Spleen (tissue), 11 donors: ENCODE measurements around the gene LRRC4B. TPM values are rescaled to one million over a fixed set of nuclear protein-coding genes. Genes with fewer than 3 reads are reported as not detected.
A peak's percentile ranks its signal among the peaks of the same experiment; 100 is the strongest.

Source experiments
- DNase-seq: peaks from one replicate; pipeline ENCODE4 v3.0.0-alpha.2; 2020
- H3K27ac ChIP-seq, 8 donors: fragments of 200-600 bp; sonication (generic) in 7 of 8; 1 replicate in 4 of 8; 2 replicates in 4 of 8; pipeline versions ENCODE4 v1.5.0 to v1.8.0; 2016 to 2021; ENCODE audit warnings: inconsistent platforms in 4 of 8, mild to moderate bottlenecking in 4 of 8, moderate library complexity in 1 of 8
- H3K27me3 ChIP-seq, 7 donors: fragments of 200-600 bp; sonication (generic) in 6 of 7; replicated peaks in 1 of 7; 1 replicate in 4 of 7; 2 replicates in 3 of 7; pipeline versions ENCODE4 v1.5.0 to v1.8.0; 2016 to 2021; ENCODE audit warnings: inconsistent platforms in 3 of 7, mild to moderate bottlenecking in 1 of 7
- H3K36me3 ChIP-seq, 6 donors: fragments of 200-600 bp; sonication (generic) in 5 of 6; 1 replicate in 4 of 6; 2 replicates in 2 of 6; pipeline versions ENCODE4 v1.5.0 to v1.8.0; 2016 to 2021; ENCODE audit warnings: inconsistent platforms in 2 of 6
- H3K4me1 ChIP-seq, 6 donors: fragments of 200-600 bp; sonication (generic) in 5 of 6; 1 replicate in 3 of 6; 2 replicates in 3 of 6; pipeline versions ENCODE4 v1.5.0 to v1.8.0; 2016 to 2021; ENCODE audit warnings: inconsistent platforms in 3 of 6
- H3K4me3 ChIP-seq, 8 donors: fragments of 200-600 bp; sonication (generic) in 7 of 8; 1 replicate in 4 of 8; 2 replicates in 4 of 8; pipeline versions ENCODE4 v1.5.0 to v1.8.0; 2016 to 2021; ENCODE audit warnings: inconsistent platforms in 4 of 8, mild to moderate bottlenecking in 4 of 8, moderate library complexity in 2 of 8
- H3K9me3 ChIP-seq, 8 donors: fragments of 200-600 bp; sonication (generic) in 7 of 8; 1 replicate in 4 of 8; 2 replicates in 4 of 8; pipeline versions ENCODE4 v1.5.0 to v1.8.0; 2016 to 2021; ENCODE audit warnings: inconsistent platforms in 4 of 8
- POLR2A ChIP-seq, 3 donors: fragments of 450-650 bp; IDR thresholded peaks; one replicate each; pipeline ENCODE4 v1.5.1; 2017; ENCODE audit warnings: antibody characterized with exemption in 3 of 3, mild to moderate bottlenecking in 1 of 3
- POLR2AphosphoS5 ChIP-seq, 3 donors: sonication (generic); formaldehyde crosslinking; IDR thresholded peaks; one replicate each; pipeline ENCODE4 v1.5.1; 2017; ENCODE audit warnings: antibody characterized with exemption in 3 of 3
- WGBS, 5 donors: extraction: QIAGEN DNeasy Blood & Tissue Kit in 3 of 5; methylation state at CpG; one replicate each; pipeline versions ENCODE4 v1.1.5 to v1.1.7; 2013 to 2018; 5-methylcytosine and 5-hydroxymethylcytosine counted together
- intact Hi-C: fragments of 100-400 bp; cut with DNase I; formaldehyde crosslinking; loops from one replicate; pipeline ENCODE4 v1.15.0; 2023; ENCODE audit warnings: low total_unique reads
- polyA plus RNA-seq, 3 donors: library from polyadenylated mRNA; stranded (reverse); fragments of 200-250 nt; gene quantifications; one replicate each; pipeline ENCODE4 v1.2.1, GENCODE V29; 2013
- total RNA-seq, 7 donors: library from RNA; depleted of rRNA in 3 of 7; stranded (reverse); fragments of >200 nt in 3 of 7; fragmentation: NEBNext Ultra II Directional in 4 of 7; extraction: Animal tissue kit (Norgen Biotek cat#: 25700) in 4 of 7; gene quantifications; one replicate each; pipeline versions ENCODE4 v1.1.0 to v1.2.1, GENCODE V29; 2016 to 2021
- TF ChIP-seq, protein P1 (sequence below), 11 experiments: fragments of 200-600 bp in 7 of 11; fragments of 450-650 bp in 4 of 11; sonication (generic) in 4 of 11; IDR thresholded peaks in 8 of 11; conservative IDR thresholded peaks in 3 of 11; 1 replicate in 7 of 11; 2 replicates in 4 of 11; pipeline versions ENCODE4 v1.4.0 to v1.8.0; 2016 to 2021; ENCODE audit warnings: antibody characterized with exemption in 11 of 11, inconsistent platforms in 4 of 11, mild to moderate bottlenecking in 1 of 11
- donor health status: healthy with polysubstance abuse.
- donor health status: DM: no; HTN: no; CAD: no; lungs with moderate emphysema.
- donor health status: DM: no; HTN: no; CAD: no.
- donor health status: Bipolar disorder and iron deficiency.
- donor health status: healthy.
- donor health status: DM: no; HTN: no; CAD: no.
- donor health status: DM: yes; HTN: yes; CAD: no.

Gene LRRC4B
- total and polyA plus RNA-seq, 10 donors: 0.20 to 2.3 (median 0.97) TPM

DNA sequence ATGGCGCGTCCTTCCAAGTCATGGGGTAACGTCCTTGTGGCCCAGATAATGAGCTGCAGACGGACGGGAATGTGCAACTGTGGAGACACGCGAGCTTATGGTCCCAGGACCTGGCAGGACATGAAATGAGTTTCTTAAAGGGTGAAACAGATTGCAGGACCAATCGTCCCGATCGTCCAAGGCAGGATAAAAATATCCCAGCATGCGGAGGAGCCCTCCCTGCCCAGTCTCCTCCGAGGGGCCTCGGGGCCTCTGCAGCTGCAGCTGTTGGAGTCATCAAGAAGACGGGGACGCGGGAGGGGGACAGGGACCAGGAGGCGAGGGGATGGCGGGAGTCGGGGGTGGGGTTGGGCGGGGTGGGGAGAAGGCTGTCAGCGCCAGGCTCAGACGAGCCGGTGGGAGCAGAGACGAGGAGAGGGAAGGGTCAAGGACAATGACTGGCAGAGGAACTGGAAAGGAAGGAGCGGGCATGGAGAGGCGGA is 77.2 kb downstream of the LRRC4B start:
- DNase-seq: peak; percentile 54
- Histone ChIP-seq H3K27me3 (peaks cover 0 to 19% (median 0%) of the 10 kb centered on the region in 7 donors), H3K9me3 (no peaks in the 10 kb centered on the region), H3K4me3 (no peak overlapping the region), H3K36me3 (peaks cover 0 to 11% (median 2%) of the 10 kb centered on the region in 6 donors), H3K27ac (no peak overlapping the region), H3K4me1 (peaks cover 0 to 29% (median 11%) of the 10 kb centered on the region in 6 donors)
- TF ChIP-seq POLR2A (IDR thresholded peaks at IDR 0.05): no peak
- no peak for TF ChIP-seq POLR2AphosphoS5 (IDR thresholded peaks at IDR 0.05)
- TF ChIP-seq, protein P1, sequence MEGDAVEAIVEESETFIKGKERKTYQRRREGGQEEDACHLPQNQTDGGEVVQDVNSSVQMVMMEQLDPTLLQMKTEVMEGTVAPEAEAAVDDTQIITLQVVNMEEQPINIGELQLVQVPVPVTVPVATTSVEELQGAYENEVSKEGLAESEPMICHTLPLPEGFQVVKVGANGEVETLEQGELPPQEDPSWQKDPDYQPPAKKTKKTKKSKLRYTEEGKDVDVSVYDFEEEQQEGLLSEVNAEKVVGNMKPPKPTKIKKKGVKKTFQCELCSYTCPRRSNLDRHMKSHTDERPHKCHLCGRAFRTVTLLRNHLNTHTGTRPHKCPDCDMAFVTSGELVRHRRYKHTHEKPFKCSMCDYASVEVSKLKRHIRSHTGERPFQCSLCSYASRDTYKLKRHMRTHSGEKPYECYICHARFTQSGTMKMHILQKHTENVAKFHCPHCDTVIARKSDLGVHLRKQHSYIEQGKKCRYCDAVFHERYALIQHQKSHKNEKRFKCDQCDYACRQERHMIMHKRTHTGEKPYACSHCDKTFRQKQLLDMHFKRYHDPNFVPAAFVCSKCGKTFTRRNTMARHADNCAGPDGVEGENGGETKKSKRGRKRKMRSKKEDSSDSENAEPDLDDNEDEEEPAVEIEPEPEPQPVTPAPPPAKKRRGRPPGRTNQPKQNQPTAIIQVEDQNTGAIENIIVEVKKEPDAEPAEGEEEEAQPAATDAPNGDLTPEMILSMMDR (IDR thresholded peaks at IDR 0.05 in 8 of 11, conservative IDR thresholded peaks at IDR 0.05 in 3 of 11): no peak
- 48 to 65% (median 52%) methylated on average over 26 of the region's 26 CpGs for WGBS, 5 donors
- intact Hi-C loops: no loop called here

DNA sequence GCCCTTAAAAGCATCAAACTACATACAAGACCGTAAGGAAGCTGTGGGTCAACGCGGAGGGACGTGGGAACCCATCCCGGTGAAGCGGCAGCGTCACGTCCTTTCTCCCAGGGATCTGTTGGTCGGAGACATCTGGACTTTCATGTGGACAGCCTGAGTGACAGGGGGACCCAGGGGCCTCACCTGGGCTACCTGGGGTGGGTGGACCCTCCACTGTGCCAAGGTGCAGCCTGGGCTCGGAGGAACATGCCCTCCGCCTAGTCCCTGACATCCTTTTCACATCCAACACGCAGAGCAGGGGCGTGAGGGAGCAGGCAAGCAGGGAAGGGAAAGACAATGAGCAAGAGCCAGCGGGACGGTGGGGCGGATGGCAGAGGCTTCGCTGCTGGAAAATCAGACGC is 77.8 kb downstream of the LRRC4B start:
- peaks cover 0 to 19% (median 0%) of the 10 kb centered on the region in 7 donors for H3K27me3 ChIP-seq
- peak; percentile 42 for DNase-seq
- H3K9me3 ChIP-seq: no peaks in the 10 kb centered on the region
- no peak overlapping the region for H3K27ac ChIP-seq
- peaks cover 0 to 29% (median 11%) of the 10 kb centered on the region in 6 donors for H3K4me1 ChIP-seq
- intact Hi-C loops: no loop called here
- WGBS, 5 donors: 91 to 98% (median 96%) methylated on average over 15 to 18 of the region's 18 CpGs
- no peak overlapping the region for H3K4me3 ChIP-seq
- TF ChIP-seq POLR2AphosphoS5 (IDR thresholded peaks at IDR 0.05) (peak in 2 of 3 donors; percentile 8 to 31), POLR2A (IDR thresholded peaks at IDR 0.05) (no peak)
- peaks cover 0 to 9% (median 2%) of the 10 kb centered on the region in 6 donors for H3K36me3 ChIP-seq

DNA sequence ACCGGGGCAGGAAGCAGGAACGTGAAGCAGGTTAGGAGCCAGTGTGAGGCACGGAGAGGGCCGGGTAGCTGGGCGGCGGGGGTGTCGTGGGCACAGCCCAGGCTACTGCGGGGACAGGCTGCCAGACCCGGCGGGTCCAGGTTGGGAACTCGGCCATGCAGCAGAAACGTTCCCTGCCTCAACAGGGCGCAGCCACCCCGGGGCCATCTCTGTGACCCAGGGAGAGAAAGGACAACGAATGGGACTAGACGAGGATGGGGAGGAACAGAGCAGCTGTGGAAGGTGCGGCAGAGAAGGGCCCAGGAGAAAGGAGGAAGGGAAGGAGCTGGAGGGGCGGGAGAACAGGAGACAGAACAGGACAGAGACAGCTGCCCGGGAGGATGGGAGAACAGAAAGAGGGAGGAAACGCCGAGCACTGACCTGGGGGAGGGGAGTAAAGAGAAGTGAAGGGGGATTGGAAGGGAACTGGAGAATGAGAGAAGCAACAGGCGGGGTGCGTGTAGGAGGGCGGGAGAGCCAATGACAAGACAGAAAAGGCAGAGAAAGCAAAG is 78.7 kb downstream of the LRRC4B start:
- Histone ChIP-seq H3K27ac (peak overlapping the region in 1 of 8 donors; percentile 8), H3K9me3 (no peaks in the 10 kb centered on the region), H3K4me1 (peaks cover 0 to 29% (median 11%) of the 10 kb centered on the region in 6 donors), H3K27me3 (peaks cover 0 to 19% (median 0%) of the 10 kb centered on the region in 7 donors), H3K36me3 (peaks cover 0 to 17% (median 2%) of the 10 kb centered on the region in 6 donors), H3K4me3 (no peak overlapping the region)
- TF ChIP-seq POLR2AphosphoS5 (IDR thresholded peaks at IDR 0.05): peak in 2 of 3 donors; percentile 20 to 59
- TF ChIP-seq, protein P1 (IDR thresholded peaks at IDR 0.05 in 8 of 11, conservative IDR thresholded peaks at IDR 0.05 in 3 of 11): no peak
- peak; percentile 50 for DNase-seq
- 53 to 70% (median 66%) methylated on average over 24 of the region's 24 CpGs for WGBS, 5 donors
- intact Hi-C loops: no loop called here

DNA sequence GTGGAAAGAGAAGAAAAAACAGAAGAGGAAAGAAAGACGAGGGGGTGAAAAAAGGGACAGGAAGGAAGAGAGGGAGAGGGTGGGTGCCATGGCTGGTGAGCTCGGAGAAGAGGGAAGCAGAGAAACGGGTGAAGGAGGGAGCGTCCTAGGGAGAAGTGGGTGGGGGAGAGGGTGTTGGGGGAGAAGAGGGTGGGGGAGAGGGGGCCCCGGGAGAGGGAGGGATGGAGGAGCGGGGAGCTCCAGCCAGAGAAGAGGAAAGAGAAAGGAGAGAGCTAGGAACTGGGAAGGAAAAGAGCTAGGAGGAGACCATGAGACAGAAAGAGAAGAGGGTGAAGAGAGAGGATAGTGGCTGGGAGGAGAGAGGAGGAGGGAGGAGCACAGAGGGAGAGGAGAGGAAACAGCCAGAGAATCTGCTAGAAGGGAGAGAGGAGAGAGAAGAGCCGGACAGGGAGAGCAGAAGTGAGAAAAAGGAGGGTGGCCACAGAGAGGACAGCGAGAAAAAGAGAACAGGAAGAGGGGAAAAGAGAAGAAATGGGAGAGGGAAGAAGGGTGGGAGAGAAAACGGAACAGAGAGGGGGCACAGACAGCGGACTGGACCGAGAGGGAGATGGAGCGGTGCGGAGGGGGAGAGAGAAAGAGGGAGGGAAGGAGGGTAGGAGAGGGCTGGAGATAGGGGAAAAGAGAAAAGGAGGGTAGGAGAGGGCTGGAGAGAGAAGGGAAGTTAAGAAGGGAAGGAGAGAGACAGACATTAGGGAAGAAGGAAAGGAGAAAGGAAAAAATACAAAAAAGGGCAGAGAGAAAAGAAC is 79.6 kb downstream of the LRRC4B start:
- peaks cover 0 to 29% (median 11%) of the 10 kb centered on the region in 6 donors for H3K4me1 ChIP-seq
- peak; percentile 15 for DNase-seq
- no peak overlapping the region for H3K4me3 ChIP-seq
- peaks cover 0 to 19% (median 0%) of the 10 kb centered on the region in 7 donors for H3K27me3 ChIP-seq
- peaks cover 0 to 26% (median 6%) of the 10 kb centered on the region in 6 donors for H3K36me3 ChIP-seq
- TF ChIP-seq, protein P1 (IDR thresholded peaks at IDR 0.05 in 8 of 11, conservative IDR thresholded peaks at IDR 0.05 in 3 of 11): no peak
- TF ChIP-seq POLR2AphosphoS5 (IDR thresholded peaks at IDR 0.05): no peak
- no peak for TF ChIP-seq POLR2A (IDR thresholded peaks at IDR 0.05)
- 24 to 33% (median 29%) methylated on average over 13 of the region's 13 CpGs for WGBS, 5 donors
- no peaks in the 10 kb centered on the region for H3K9me3 ChIP-seq
- peak overlapping the region in 3 of 8 donors; percentile 15 to 52 (median 33) for H3K27ac ChIP-seq
- intact Hi-C loops: no loop called here
